ENCODE measurements around the gene SURF4. TPM values are rescaled to one million over a fixed set of nuclear protein-coding genes. Genes with fewer than 3 reads are reported as not detected.

SURF4 gene
- 100 to 1,000 TPM; 123 to 200 (median 147) TPM for total RNA-seq
- polyA plus RNA-seq: 10 to 100 TPM; 26.4 to 57.0 (median 42.4) TPM
- long read RNA-seq, donor 1, transcript SURF4-202 (6 exons, 2,984 nt): major isoform, 21 of 51 reads
- long read RNA-seq, donor 1, partial matches to known transcripts: 30 of 51 reads
- long read RNA-seq, donor 1, other reads (novel, unspliced or antisense): 0 of 51 reads
- long read RNA-seq, donor 2, transcript SURF4-202 (6 exons, 2,984 nt): major isoform, 33 of 38 reads
- long read RNA-seq, donor 2, partial matches to known transcripts: 5 of 38 reads
- long read RNA-seq, donor 2, other reads (novel, unspliced or antisense): 0 of 38 reads
- long read RNA-seq, donor 3, transcript SURF4-202 (6 exons, 2,984 nt): major isoform, 27 of 27 reads
- long read RNA-seq, donor 3, partial matches to known transcripts: 0 of 27 reads
- long read RNA-seq, donor 3, other reads (novel, unspliced or antisense): 0 of 27 reads
- long read RNA-seq, donor 4, transcript SURF4-202 (6 exons, 2,984 nt): major isoform, 5 of 5 reads
- long read RNA-seq, donor 4, partial matches to known transcripts: 0 of 5 reads
- long read RNA-seq, donor 4, other reads (novel, unspliced or antisense): 0 of 5 reads
- long read RNA-seq, donor 5, transcript SURF4-202 (6 exons, 2,984 nt): major isoform, 51 of 53 reads
- long read RNA-seq, donor 5, partial matches to known transcripts: 0 of 53 reads
- long read RNA-seq, donor 5, other reads (novel, unspliced or antisense): 0 of 53 reads
- long read RNA-seq, donor 6, transcript SURF4-202 (6 exons, 2,984 nt): major isoform, 63 of 73 reads
- long read RNA-seq, donor 6, partial matches to known transcripts: 10 of 73 reads
- long read RNA-seq, donor 6, other reads (novel, unspliced or antisense): 0 of 73 reads
- long read RNA-seq, donor 7, transcript SURF4-202 (6 exons, 2,984 nt): major isoform, 40 of 40 reads
- long read RNA-seq, donor 7, partial matches to known transcripts: 0 of 40 reads
- long read RNA-seq, donor 7, other reads (novel, unspliced or antisense): 0 of 40 reads
- long read RNA-seq, donor 8, transcript SURF4-202 (6 exons, 2,984 nt): major isoform, 20 of 20 reads
- long read RNA-seq, donor 8, partial matches to known transcripts: 0 of 20 reads
- long read RNA-seq, donor 8, other reads (novel, unspliced or antisense): 0 of 20 reads
- long read RNA-seq, donor 9, transcript SURF4-202 (6 exons, 2,984 nt): major isoform, 25 of 26 reads
- long read RNA-seq, donor 9, partial matches to known transcripts: 0 of 26 reads
- long read RNA-seq, donor 9, other reads (novel, unspliced or antisense): 0 of 26 reads
- long read RNA-seq, donor 10, transcript SURF4-202 (6 exons, 2,984 nt): major isoform, 18 of 18 reads
- long read RNA-seq, donor 10, partial matches to known transcripts: 0 of 18 reads
- long read RNA-seq, donor 10, other reads (novel, unspliced or antisense): 0 of 18 reads

DNA sequence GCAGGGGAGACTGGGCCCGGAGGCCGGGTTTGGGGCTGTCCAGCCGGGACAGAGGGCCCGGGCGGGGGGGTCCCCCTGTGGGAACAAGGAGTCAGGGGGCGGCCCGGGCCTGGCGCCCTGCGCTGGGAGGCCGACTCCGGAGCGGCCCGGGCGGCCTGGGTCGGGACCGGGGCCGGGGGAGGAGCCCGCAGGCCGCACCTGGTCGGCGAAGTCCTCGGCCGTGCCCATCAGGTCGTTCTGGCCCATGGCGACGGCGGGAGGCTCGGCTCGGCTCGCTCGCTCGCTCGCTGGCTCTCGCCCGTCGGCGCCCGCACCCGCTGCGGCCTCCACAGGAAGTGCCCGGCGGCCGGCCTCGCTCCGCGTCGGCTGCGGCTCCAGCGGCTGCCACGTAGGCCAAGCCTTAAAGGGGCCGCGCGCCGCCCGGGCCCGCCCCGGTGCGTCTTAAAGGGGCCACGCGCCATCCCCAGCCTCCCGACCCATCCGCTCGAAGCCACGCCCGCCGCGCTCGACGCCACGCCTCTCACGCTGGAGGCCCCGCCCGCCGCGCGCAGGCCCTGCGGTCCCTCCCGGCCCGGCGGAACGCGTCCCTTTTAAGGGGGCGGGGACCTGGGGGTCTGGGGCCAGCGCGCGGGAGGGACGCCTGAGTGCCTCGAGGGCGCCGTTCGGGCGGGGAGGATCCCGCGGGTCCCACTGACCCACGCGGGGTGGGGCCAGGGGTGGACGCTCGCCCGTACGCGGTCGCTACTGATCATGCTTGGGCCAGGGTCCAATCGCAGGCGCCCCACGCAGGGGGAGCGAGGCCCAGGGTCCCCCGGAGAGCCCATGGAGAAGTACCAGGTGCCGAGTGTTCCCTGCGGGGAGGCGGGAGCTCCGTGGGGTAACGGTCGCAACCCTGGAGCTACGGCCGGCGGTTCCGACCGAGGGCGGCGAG, at the start of gene SURF4, which contains the start of gene STKLD1:
TSS of gene SURF4 (minus strand) at position 337 of the 931 bp plus-strand sequence. CDS start at position 246, 91 bp downstream.
TSS of gene STKLD1 (plus strand) at position 643 of the 931 bp plus-strand sequence. CDS start at position 751, 108 bp downstream.
- intact Hi-C loops (cut with DNase I; ENCODE audit: low total_unique reads): no loop called here

DNA sequence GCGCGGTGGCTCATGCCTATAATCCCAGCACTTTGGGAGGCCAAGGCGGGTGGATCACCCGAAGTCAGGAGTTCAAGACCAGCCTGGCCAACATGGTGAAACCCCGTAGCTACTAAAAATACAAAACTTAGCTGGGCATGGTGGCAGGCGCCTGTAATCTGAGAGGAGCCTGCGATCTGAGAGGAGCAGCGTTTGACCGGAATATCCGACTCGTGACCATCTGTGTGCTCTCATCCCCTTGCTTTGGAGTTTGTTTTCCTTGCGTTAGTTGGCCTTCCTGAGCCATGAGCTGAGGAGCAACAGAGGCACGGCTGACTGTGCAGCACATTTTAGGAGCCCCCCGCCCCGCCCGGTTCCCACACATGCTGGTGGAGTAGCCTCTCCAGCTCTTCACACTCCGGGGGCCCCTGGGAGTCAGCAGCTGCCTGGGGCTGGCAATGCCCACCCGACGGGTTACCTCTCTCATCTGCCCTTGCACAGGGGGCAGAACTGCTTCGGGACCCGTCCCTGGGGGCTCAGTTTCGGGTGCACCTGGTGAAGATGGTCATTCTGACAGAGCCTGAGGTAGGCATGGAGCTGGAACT, 49.3 kb upstream of the SURF4 start:
- H3K9me3 ChIP-seq: no peaks in the 10 kb centered on the region
- intact Hi-C loops (cut with DNase I; ENCODE audit: low total_unique reads): no loop called here
- no peaks in the 10 kb centered on the region for H3K36me3 ChIP-seq
- H3K4me3 ChIP-seq: no peak overlapping the region
- WGBS, 5 donors: 89 to 93% (median 92%) methylated on average over 17 to 22 of the region's 22 CpGs
- peaks cover 42 to 78% (median 69%) of the 10 kb centered on the region in 4 donors for H3K4me1 ChIP-seq
- TF ChIP-seq POLR2A (IDR thresholded peaks at IDR 0.05) (no peak), CTCF (IDR thresholded peaks at IDR 0.05) (no peak), EP300 (IDR thresholded peaks at IDR 0.05) (no peak), POLR2AphosphoS5 (IDR thresholded peaks at IDR 0.05) (no peak)
- peaks cover 0 to 44% (median 11%) of the 10 kb centered on the region in 3 donors for H3K27me3 ChIP-seq
- DNase-seq: no peak
- no peak overlapping the region for H3K27ac ChIP-seq

More for the DNA sequence above, at the start of gene SURF4, which contains the start of gene STKLD1:
- H3K4me3 ChIP-seq: peak within 1 kb of the TSS; percentile 70 to 89 (median 84)
- no peaks in the 10 kb centered on the region for H3K9me3 ChIP-seq
- H3K27me3 ChIP-seq: no peaks in the 10 kb centered on the region
- H3K36me3 ChIP-seq: peaks cover 11 to 17% (median 15%) of the 10 kb centered on the region in 4 donors
- DNase-seq: peak; percentile 98 to 99
- WGBS, 5 donors: 0 to 1% (median 1%) methylated on average over 63 to 120 of the region's 120 CpGs; no CpG with 5 or more reads in 1 of the 5 donors
- H3K27ac ChIP-seq: peak within 1 kb of the TSS; percentile 96 to 99 (median 98)
- H3K4me1 ChIP-seq: peaks cover 40 to 61% (median 57%) of the 10 kb centered on the region in 4 donors
- peak; percentile 61 to 91 (median 88) for TF ChIP-seq POLR2AphosphoS5 (IDR thresholded peaks at IDR 0.05)
- no peak for TF ChIP-seq CTCF (IDR thresholded peaks at IDR 0.05)
- TF ChIP-seq EP300 (IDR thresholded peaks at IDR 0.05): no peak
- no peak for TF ChIP-seq POLR2A (IDR thresholded peaks at IDR 0.05)

DNA sequence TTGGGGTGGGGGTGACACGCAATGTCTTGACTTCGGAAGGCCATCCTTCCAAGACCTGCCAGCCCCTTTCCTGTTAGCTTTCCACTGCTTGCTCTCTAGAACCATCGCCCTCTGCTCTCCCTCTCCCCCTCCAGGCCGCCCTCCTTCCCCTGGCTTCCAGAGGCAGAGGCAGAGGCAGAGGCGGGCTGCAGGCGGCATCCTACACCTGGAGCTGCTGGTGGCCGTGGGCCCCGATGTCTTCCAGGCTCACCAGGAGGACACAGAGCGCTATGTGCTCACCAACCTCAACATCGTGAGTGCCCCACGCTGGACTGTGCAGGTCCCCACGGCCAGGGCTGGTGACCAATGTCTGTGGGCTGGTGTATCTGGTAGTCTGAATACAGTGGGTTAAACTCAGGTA, 48.3 kb upstream of the SURF4 start:
- no peaks in the 10 kb centered on the region for H3K36me3 ChIP-seq
- H3K9me3 ChIP-seq: no peaks in the 10 kb centered on the region
- H3K4me1 ChIP-seq: peaks cover 37 to 82% (median 72%) of the 10 kb centered on the region in 4 donors
- peak overlapping the region in 1 of 5 donors; percentile 61 for H3K27ac ChIP-seq
- no peak for DNase-seq
- 90 to 96% (median 94%) methylated on average over 3 to 12 of the region's 12 CpGs for WGBS, 5 donors
- peaks cover 0 to 35% (median 11%) of the 10 kb centered on the region in 3 donors for H3K27me3 ChIP-seq
- no peak overlapping the region for H3K4me3 ChIP-seq
- intact Hi-C loops (cut with DNase I; ENCODE audit: low total_unique reads): no loop called here
- TF ChIP-seq CTCF (IDR thresholded peaks at IDR 0.05) (no peak), POLR2AphosphoS5 (IDR thresholded peaks at IDR 0.05) (no peak), POLR2A (IDR thresholded peaks at IDR 0.05) (no peak)
